GM13976 (cell line): ENCODE data around the gene GTF3C4.

ENCODE experiments used
- DNase-seq: peaks from one replicate; pipeline ENCODE4 v3.0.0; 2012; ENCODE audit warnings: low spot score
- CTCF ChIP-seq: IDR thresholded peaks from 2 replicates; pipeline ENCODE4 v1.5.1; 2012; ENCODE audit warnings: borderline replicate concordance, mild to moderate bottlenecking; ENCODE audit not compliant: insufficient read depth; ENCODE audit errors: extremely low read depth, missing control alignments, control extremely low read depth
- in situ Hi-C: fragments of 300-500 bp; cut with MboI; formaldehyde crosslinking; loops from one replicate; pipeline ENCODE4 v1.12.0; 2022; ENCODE audit warnings: low sequenced_read_pairs, mixed read lengths, inconsistent platforms; ENCODE audit not compliant: unreplicated experiment

The GTF3C4 gene

GRCh38 chr9:132630116-132630515, 40.1 kb upstream of the GTF3C4 start:
- no peak for DNase-seq
- in situ Hi-C loops = no loop called here
- no peak for TF ChIP-seq CTCF

- no peak for TF ChIP-seq CTCF
- no peak for DNase-seq
- in situ Hi-C loops = no loop called here
Observed at GRCh38 chr9:132630811-132631210, 39.5 kb upstream of the GTF3C4 start.

DNA sequence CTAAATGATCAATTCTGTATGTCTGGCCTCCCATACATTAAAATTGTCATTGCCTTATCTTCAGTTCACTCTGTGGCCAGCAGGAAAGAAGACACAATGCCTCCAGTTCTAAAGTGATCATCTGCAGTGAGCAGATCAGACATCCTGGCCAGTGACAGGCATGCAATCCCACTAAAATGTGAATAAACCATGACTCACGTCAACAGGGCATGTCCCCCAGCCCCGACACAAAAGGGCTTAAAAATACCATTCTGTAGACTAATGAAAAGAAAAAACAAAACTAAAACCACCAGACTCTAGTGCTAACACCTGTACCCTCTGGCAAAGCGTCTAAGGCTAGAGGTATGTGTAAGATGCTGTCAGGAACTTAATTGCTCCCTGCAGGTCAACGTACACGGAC, 39.0 kb upstream of the GTF3C4 start:
- TF ChIP-seq CTCF = no peak
- DNase-seq = no peak
- in situ Hi-C loops = no loop called here

GRCh38 chr9:132631685-132632084, 38.6 kb upstream of the GTF3C4 start:
- in situ Hi-C loops = no loop called here
- no peak for DNase-seq
- TF ChIP-seq CTCF = no peak

- in situ Hi-C loops = no loop called here
- no peak for TF ChIP-seq CTCF
Observed at GRCh38 chr9:132632413-132633129, 37.7 kb upstream of the GTF3C4 start.

GRCh38 chr9:132634327-132634726, 35.9 kb upstream of the GTF3C4 start:
- no peak for DNase-seq
- no peak for TF ChIP-seq CTCF
- in situ Hi-C loops = no loop called here

More at GRCh38 chr9:132632413-132633129, 37.7 kb upstream of the GTF3C4 start:
- DNase-seq = no peak
